Cardiac septum (tissue), 1 donor: ENCODE measurements around the gene SPTAN1. TPM values are rescaled to one million over a fixed set of nuclear protein-coding genes. Genes with fewer than 3 reads are reported as not detected.
"Not testable (repeated sequence)": the region's sequence is repeated elsewhere in the genome, so short reads cannot be mapped to it uniquely, and the experiment has no call there.

Source experiments
- DNase-seq: peaks from one replicate; pipeline ENCODE4 v3.0.0-alpha.2; 2020; ENCODE audit warnings: low spot score
- intact Hi-C: fragments of 100-400 bp; cut with DNase I; formaldehyde crosslinking; loops from one replicate; pipeline ENCODE4 v1.14.0; 2022
- total RNA-seq: library from RNA; stranded (reverse); fragmentation: NEBNext Ultra II Directional; extraction: Animal tissue kit (Norgen Biotek cat#: 25700); gene quantifications from one replicate; pipeline ENCODE4 v1.2.1, GENCODE V29; 2021
- donor health status: DM: no; HTN: no; CAD: no.

SPTAN1 gene
- total RNA-seq, 1 donor from 2014 or later, result 380 TPM

DNA sequence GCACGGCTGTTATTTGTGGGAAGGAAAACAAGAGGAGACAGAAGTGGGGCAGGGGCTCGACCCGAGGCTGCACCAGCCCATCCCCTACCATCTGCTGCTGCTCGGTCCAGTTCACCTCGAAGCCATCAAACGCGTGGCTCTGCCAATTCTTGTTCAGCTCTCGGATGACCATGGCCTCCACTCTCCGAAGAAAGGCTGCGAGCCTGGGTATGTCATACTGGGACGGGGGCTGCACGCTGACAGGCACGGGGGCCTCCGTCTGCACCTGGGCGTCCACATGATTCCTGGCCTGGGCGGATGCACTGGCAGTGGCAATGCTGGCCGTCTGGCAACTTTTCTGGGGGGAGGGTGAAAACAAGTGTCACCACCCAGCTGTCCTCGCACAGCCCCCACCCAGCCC lies 88.2 kb downstream of the SPTAN1 start:
- DNase-seq, result no peak
- intact Hi-C loops, result no loop called here

DNA sequence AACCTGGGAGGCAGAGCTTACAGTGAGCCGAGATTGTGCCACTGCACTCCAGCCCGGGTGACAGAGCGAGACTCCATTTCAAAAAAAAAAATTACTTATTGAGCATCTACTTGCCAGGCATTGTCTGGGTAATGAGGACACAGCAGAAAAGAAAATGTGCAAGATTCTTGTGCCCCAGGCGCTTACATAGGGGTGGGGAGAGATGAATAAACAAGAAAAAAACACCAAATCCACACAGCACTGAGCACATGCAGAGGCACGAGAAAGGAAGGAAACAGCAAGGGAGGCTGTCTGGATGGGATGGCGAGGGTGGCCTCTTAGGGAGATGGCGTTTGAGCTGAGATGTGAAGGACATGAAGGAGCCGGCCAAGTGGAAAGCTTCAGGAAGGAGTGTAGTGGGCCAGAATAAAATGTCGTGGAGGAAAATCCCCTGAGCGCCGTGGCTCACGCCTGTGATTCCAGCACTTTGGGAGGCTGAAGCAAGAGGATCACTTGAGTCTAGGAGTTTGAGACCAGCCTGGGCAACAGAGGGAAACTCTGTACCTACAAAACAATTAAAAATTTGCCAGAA lies 90.4 kb downstream of the SPTAN1 start:
- DNase-seq, result no peak
- intact Hi-C loops, result no loop called here

DNA sequence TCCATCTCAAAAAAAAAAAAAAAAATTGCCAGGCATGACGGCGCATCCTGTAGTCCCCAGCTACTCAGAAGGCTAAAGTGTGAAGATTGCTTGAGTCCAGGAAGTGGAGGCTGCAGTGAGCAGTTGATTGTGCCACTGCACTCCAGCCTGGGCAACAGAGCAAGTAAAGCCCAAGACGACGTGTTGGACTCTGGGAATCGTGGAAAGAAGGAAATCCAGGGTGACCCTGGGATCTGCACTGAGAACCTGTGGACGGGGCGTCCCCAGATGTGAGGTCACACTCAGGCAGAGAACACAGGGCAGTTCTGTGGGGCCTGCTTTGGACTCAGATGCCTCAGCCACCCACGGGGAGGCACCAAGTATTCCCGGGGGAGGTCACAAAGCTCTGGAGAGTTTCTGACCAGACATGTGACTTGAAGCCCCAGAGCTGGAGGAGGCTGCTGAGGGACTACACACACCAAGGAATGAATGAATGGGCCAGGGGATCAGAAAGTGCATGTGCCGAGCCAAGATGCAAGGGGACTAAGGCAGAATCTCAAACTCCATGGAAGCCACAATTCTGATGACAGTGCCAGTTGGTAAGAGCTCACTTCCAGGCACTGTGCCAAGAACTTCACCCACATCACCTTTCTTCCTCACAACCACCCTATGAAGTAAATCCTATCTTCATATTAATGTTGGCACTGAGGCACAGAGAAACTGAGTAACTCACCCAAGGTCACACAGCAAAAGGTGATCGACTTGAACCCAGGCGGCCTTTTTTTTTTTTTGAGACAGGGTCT lies 91.3 kb downstream of the SPTAN1 start:
- DNase-seq, result no peak
- intact Hi-C loops, result no loop called here

DNA sequence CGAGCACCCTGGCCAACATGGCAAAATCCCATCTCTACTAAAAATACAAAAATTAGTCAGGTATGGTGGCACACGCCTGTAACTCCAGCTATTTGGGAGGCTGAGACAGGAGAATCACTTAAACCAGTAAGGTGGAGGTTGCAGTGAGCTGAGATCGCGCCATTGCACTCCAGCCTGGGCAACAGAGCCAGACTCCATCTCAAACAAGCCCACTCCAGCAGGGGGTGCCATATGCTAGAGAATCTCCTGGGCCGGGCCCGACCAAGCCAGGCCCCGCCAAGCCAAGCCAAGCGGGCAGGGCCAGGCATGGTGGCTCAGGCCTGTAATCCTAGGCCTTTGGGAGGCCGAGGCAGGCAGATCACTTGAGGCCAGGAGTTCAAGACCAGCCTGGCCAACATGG lies 95.8 kb downstream of the SPTAN1 start:
- intact Hi-C loops, DNase-seq: not testable (repeated sequence)

DNA sequence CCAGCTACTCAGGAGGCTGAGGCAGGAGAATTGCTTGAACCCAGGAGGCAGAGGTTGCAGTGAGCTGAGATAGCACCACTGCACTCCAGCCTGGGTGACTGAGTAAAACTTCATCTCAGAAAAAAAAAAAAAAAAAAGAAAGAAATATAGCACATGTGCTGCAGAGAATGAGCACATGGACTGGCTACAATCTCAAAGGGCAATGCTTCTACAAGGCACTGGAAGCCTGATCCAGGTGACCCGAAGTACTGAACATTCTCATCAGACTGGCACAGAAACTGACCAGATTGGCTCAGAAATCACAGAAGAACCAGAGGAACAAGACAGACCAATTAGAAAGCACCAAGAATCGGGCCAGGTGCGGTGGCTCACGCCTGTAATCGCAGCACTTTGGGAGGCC lies 99.4 kb downstream of the SPTAN1 start:
- intact Hi-C loops, result no loop called here
- no peak for DNase-seq

DNA sequence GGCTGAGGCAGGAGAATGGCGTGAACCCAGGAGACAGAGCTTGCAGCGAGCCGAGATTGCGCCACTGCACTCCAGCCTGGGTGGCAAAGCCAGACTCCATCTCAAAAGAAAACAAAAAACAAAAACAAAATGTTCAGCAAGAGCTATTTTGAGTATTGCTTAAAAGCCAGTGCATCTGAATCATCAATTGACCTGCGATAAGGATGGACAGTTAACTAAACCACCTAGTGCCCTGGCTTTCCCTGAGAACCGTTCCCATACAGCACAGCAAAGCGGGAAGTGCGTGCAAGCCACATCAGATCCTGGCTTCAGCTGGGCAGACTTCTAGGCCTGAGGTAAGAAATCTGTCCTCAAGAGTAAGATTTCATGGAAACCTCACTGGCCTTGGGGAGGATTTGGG lies 101.5 kb downstream of the SPTAN1 start:
- DNase-seq, result no peak
- intact Hi-C loops, result no loop called here

DNA sequence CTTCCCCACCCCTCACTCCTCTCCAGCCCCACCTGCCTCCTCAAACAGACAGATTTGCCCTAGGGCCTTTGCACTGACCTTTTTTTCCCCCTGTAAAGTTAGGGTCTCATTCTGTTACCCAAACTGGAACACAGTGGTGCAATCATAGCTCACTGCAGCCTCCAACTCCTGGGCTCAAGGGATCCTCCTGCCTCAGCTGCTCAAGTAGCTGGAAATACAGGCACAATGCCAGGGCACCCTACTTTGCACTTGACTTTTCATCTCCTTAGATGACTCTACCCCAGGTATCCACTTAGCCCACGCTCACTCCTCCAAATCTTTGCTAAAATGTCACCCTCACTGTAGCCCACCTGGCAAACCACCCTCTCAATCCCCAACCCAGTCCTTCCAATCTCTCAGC lies 102.1 kb downstream of the SPTAN1 start:
- intact Hi-C loops, result no loop called here
- no peak for DNase-seq

DNA sequence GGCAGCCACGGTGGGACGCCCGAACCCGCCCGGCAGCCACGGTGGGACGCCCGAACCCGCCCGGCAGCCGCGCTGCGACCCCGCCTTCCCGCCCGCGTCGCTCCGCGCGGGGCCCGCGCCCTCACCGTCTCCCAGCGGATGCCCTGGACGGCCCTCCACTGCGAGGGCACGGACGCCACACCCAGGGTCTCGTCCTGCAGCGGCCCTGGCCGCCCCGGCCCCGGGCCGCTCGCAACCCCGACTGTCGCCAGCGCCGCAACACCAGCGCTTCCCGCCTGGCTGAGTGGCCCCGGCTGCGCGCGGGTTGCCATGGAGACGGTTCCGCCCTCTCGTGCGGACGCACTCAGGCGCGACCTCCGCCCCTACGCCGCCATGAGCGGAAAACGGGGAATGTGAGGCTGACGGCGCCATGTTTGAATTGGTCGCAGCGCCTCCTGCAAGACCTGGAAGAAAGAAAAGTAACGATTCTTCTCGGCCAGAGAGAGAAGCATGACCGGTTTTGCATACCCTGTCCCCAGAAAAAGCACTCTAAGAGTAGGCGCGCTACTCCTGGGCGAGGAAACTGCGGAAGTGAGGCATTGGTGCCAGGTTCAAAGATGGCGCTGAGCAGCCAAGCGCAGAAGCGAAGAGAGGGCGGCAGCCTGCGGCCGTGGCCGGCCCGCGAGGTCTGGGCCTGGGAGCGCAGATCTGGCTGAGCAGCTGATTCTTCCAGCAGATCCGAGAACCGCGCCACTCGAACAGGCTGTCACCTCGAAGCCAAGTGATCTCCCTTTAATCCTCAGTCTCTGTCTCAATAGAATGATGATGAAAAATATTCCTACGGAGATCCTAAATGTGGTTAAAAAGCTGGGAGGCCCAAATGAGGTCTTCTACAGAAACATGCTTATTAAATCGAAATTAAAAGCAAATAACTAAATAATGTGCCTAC lies 104.3 kb downstream of the SPTAN1 start, which contains the start of gene DYNC2I2:
DYNC2I2 (minus strand) TSS at position 432 of the 928 bp plus-strand sequence; CDS start at position 311, 121 bp downstream.
- intact Hi-C loops, result loop anchor here (2.0 kb wide), 1 partner anchor 32 kb away; the partner anchor contains the start of gene SET
- peak; percentile 99 for DNase-seq

DNA sequence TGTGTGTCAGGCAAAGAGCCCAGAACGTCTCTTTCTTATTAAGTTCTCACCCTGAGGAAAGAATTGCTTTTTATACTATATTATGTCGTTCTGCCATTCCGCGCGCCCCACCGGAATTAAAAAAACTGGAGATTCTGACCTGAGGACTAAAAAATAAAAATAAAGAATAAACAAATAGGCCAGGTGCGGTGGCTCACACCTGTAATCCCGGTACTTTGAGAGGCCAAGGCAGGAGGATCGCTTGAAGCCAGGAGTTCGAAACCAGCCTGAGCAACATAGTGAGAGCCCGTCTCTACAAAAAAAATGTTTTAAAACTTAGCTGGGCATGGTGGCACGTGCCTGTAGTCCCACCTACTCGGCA lies 104.9 kb downstream of the SPTAN1 start:
- DNase-seq, result no peak
- intact Hi-C loops, result loop anchor here (2.0 kb wide), 1 partner anchor 31 kb away; the partner anchor contains the start of gene SET

DNA sequence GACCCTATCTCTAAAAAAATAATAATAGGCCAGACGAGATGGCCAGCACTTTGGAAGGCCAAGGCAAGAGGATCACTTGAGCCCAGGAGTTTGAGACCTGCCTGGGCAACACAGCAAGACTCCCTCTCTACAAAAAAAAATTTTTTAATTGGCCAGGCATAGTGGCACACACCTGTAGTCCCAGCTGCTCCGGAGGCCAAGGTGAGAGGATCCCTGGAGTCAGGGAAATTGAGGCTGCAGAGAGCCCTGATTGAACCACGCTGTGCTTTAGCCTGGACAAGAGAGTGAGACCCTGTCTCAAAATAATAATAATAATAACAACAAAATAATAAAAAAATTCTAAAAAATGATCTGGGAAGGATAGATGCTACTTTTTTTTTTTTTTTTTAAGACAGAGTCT lies 105.4 kb downstream of the SPTAN1 start:
- no peak for DNase-seq
- intact Hi-C loops, result loop anchor here (2.0 kb wide), 1 partner anchor 31 kb away; the partner anchor contains the start of gene SET

DNA sequence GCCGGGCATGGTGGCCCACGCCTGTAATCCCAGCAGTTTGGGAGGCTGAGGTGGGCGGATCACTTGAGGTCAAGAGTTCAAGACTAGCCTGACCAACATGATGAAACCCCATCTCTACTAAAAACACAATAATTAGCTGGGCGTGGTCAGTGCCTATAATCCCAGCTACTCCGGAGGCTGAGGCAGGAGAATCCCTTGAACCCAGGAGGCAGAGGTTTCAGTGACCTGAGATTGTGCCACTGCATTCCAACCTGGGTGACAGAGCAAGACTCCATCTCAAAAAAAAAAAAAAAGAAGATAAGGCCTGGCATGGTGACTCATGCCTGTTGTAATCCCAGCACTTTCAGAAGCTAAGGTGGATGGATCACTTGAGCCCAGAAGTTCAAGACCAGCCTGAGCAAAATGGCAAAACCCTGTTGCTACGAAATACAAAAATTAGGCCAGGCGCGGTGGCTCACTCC lies 114.1 kb downstream of the SPTAN1 start:
- intact Hi-C loops, DNase-seq: not testable (repeated sequence)

DNA sequence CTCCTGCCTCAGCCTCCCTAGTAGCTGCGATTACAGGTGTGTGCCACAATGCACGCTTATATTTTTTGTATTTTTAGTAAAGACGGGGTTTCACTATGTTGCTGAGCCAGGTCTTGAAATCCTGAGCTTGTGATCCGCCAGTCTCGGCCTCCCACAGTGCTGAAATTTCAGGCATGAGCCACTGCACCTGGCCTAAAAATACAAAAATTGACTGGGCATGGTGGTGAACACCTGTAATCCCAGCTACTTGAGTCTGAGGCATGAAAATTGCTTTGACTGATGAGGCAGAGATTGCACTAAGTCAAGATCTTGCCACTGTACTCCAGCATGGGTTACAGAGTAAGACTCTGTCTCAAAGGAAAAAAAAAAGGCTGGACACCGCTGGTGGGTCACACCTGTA lies 117.4 kb downstream of the SPTAN1 start:
- intact Hi-C loops, result no loop called here
- no peak for DNase-seq

DNA sequence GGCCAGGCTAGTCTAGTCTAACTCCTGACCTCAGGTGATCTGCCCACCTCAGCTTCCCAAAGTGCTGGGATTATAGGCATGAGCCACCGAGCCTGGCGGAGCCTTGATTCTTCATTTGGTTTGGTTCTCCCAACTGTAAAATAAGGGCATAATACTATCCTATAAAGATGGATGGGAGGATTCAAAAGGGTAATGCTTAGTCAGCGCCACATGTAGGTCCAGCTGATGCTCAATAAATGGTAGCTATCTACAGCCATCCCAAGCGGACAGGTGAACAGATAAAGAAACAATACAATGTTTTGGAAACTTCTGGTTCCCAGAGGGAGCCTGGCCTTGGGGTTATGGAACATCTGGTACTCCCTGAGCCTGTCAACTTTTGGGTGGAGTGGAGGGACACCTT lies 123.0 kb downstream of the SPTAN1 start:
- no peak for DNase-seq
- intact Hi-C loops, result no loop called here

DNA sequence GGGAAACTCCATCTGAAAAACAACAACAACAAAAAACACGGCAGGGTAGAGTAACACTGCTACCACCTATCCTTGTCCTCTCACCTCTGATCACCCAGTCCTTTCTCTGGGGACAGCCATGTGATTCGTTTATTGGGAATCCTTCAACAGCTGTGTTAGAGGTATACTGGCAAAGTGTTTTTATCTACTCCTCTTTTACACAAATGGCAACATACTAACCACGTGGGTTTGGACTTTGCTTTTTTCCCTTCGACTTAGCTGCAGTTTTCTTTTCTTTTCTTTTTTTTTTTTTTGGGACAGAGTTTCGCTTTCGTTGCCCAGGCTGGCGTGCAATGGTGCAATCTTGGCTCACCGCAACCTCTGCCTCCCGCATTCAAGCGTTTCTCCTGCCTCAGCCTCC lies 125.4 kb downstream of the SPTAN1 start:
- DNase-seq, result no peak
- intact Hi-C loops, result no loop called here

Other genes starting within 250 kb of the SPTAN1 start
- 30.7 TPM for gene TRUB2, start 230.1 kb upstream of the SPTAN1 start, total RNA-seq
- gene COQ4, start 229.7 kb upstream of the SPTAN1 start, total RNA-seq, result 25.9 TPM
- gene SLC27A4, start 212.1 kb upstream of the SPTAN1 start, total RNA-seq, result 17.4 TPM
- 49.5 TPM for gene URM1, start 181.2 kb upstream of the SPTAN1 start, total RNA-seq
- gene CERCAM, start 131.7 kb upstream of the SPTAN1 start, total RNA-seq, result 16.6 TPM
- 20.8 TPM for gene ODF2, start 96.6 kb upstream of the SPTAN1 start, total RNA-seq
- 20.2 TPM for gene GLE1, start 47.9 kb upstream of the SPTAN1 start, total RNA-seq
- 29.6 TPM for gene DYNC2I2, start 104.3 kb downstream of the SPTAN1 start, total RNA-seq
- gene SET, start 136.6 kb downstream of the SPTAN1 start, total RNA-seq, result 212 TPM
- 6.2 TPM for gene PKN3, start 149.9 kb downstream of the SPTAN1 start, total RNA-seq
- gene ZDHHC12, start 171.5 kb downstream of the SPTAN1 start, total RNA-seq, result 7.4 TPM
- 51.8 TPM for gene ZER1, start 219.3 kb downstream of the SPTAN1 start, total RNA-seq
- 15.7 TPM for gene TBC1D13, start 234.7 kb downstream of the SPTAN1 start, total RNA-seq